H9 (cell line): ENCODE measurements around the gene MIER1. TPM values are rescaled to one million over a fixed set of nuclear protein-coding genes. Genes with fewer than 3 reads are reported as not detected.

Source experiments
- DNase-seq: peaks from one replicate; pipeline ENCODE4 v3.0.0-alpha.2; 2017
- H2AFZ ChIP-seq: one replicate; pipeline ENCODE4 v1.6.1; 2013; ENCODE audit warnings: mild to moderate bottlenecking, low read length, control low read depth, moderate library complexity
- H2AK5ac ChIP-seq: 2 replicates; pipeline ENCODE4 v1.6.1; 2013; ENCODE audit warnings: low read length, control low read depth, mixed read lengths; ENCODE audit not compliant: insufficient read length
- H2BK120ac ChIP-seq: one replicate; pipeline ENCODE4 v1.6.1; 2013; ENCODE audit warnings: low read depth, mild to moderate bottlenecking, low read length, control low read depth, inconsistent platforms; ENCODE audit not compliant: poor library complexity, severe bottlenecking
- H2BK12ac ChIP-seq: 2 replicates; pipeline ENCODE4 v1.6.1; 2013; ENCODE audit warnings: low read length, control low read depth, mixed read lengths, low read depth; ENCODE audit not compliant: insufficient read length
- H2BK15ac ChIP-seq: 2 replicates; pipeline ENCODE4 v1.6.1; 2013; ENCODE audit warnings: low read depth, low read length, control low read depth
- H2BK20ac ChIP-seq: one replicate; pipeline ENCODE4 v1.6.1; 2013; ENCODE audit warnings: low read depth, mild to moderate bottlenecking, low read length, control low read depth, inconsistent platforms; ENCODE audit not compliant: poor library complexity, severe bottlenecking
- H2BK5ac ChIP-seq: 2 replicates; pipeline ENCODE4 v1.6.1; 2013; ENCODE audit warnings: low read length, control low read depth, mixed read lengths; ENCODE audit not compliant: insufficient read length
- H3K14ac ChIP-seq: 2 replicates; pipeline ENCODE4 v1.6.1; 2013; ENCODE audit warnings: low read length, control low read depth; ENCODE audit not compliant: insufficient read depth
- H3K18ac ChIP-seq: 2 replicates; pipeline ENCODE4 v1.6.1; 2013; ENCODE audit warnings: low read depth, mild to moderate bottlenecking, mixed read lengths, low read length, control low read depth; ENCODE audit not compliant: insufficient read length
- H3K23ac ChIP-seq: 2 replicates; pipeline ENCODE4 v1.6.1; 2013; ENCODE audit warnings: low read length, control low read depth, mixed read lengths, low read depth; ENCODE audit not compliant: insufficient read length
- H3K23me2 ChIP-seq: 2 replicates; pipeline ENCODE4 v1.6.1; 2013; ENCODE audit warnings: low read depth, mild to moderate bottlenecking, mixed read lengths, low read length, control low read depth; ENCODE audit not compliant: insufficient read length, poor library complexity, severe bottlenecking
- H3K27ac ChIP-seq: 2 replicates; pipeline ENCODE4 v1.5.1; 2013; ENCODE audit warnings: low read length, control low read depth, mixed read lengths, low read depth; ENCODE audit not compliant: insufficient read length
- H3K27me3 ChIP-seq: 2 replicates; pipeline ENCODE4 v1.6.1; 2013; ENCODE audit warnings: low read length, control low read depth, inconsistent platforms; ENCODE audit not compliant: insufficient read depth
- H3K4ac ChIP-seq: 2 replicates; pipeline ENCODE4 v1.6.1; 2013; ENCODE audit warnings: low read depth, mild to moderate bottlenecking, control low read depth, inconsistent platforms, low read length, moderate library complexity
- H3K4me1 ChIP-seq: 2 replicates; pipeline ENCODE4 v1.6.1; 2013; ENCODE audit warnings: low read length, control low read depth, inconsistent platforms; ENCODE audit not compliant: insufficient read depth
- H3K4me2 ChIP-seq: 2 replicates; pipeline ENCODE4 v1.6.1; 2013; ENCODE audit warnings: low read length, control low read depth, mixed read lengths; ENCODE audit not compliant: insufficient read length, insufficient read depth
- H3K56ac ChIP-seq: 2 replicates; pipeline ENCODE4 v1.6.1; 2013; ENCODE audit warnings: low read depth, mild to moderate bottlenecking, mixed read lengths, low read length, control low read depth; ENCODE audit not compliant: insufficient read length
- H3K79me1 ChIP-seq: 2 replicates; pipeline ENCODE4 v1.6.1; 2013; ENCODE audit warnings: low read depth, mild to moderate bottlenecking, moderate library complexity, low read length, control low read depth, inconsistent platforms; ENCODE audit not compliant: insufficient read depth, poor library complexity, severe bottlenecking
- H3K79me2 ChIP-seq: 2 replicates; pipeline ENCODE4 v1.6.1; 2013; ENCODE audit warnings: low read length, control low read depth, inconsistent platforms; ENCODE audit not compliant: insufficient read depth
- H3K9ac ChIP-seq: 2 replicates; pipeline ENCODE4 v1.6.1; 2013; ENCODE audit warnings: low read length, control low read depth, mixed read lengths; ENCODE audit not compliant: insufficient read length; ENCODE audit errors: extremely low read depth
- H3K9me3 ChIP-seq: one replicate; pipeline ENCODE4 v1.6.1; 2013; ENCODE audit warnings: low read depth, low read length, inconsistent platforms; ENCODE audit not compliant: control insufficient read depth
- H3T11ph ChIP-seq: one replicate; pipeline ENCODE4 v1.6.1; 2013; ENCODE audit warnings: mild to moderate bottlenecking, low read length, control low read depth, inconsistent platforms
- H4K20me1 ChIP-seq: one replicate; pipeline ENCODE4 v1.6.1; 2013; ENCODE audit not compliant: control insufficient read depth, insufficient read length, insufficient read depth
- H4K5ac ChIP-seq: 2 replicates; pipeline ENCODE4 v1.6.1; 2013; ENCODE audit warnings: low read depth, mild to moderate bottlenecking, mixed read lengths, low read length, control low read depth; ENCODE audit not compliant: insufficient read length
- H4K8ac ChIP-seq: replicated peaks from 2 replicates; pipeline ENCODE4 v1.6.1; 2013; ENCODE audit warnings: low read length, control low read depth, mixed read lengths, low read depth; ENCODE audit not compliant: insufficient read length
- H4K91ac ChIP-seq: 2 replicates; pipeline ENCODE4 v1.6.1; 2013; ENCODE audit warnings: low read depth, mild to moderate bottlenecking, moderate library complexity, mixed read lengths, low read length, control low read depth; ENCODE audit not compliant: insufficient read length
- H3K27ac Mint-ChIP-seq, 3 experiments: 2 replicates in 2 of 3; 3 replicates in 1 of 3; pipeline ENCODE4 v1.8.0; 2020 to 2021; ENCODE audit warnings: mixed read lengths in 3 of 3, mild to moderate bottlenecking in 1 of 3, moderate library complexity in 1 of 3
- H3K27me3 Mint-ChIP-seq: 2 replicates; pipeline ENCODE4 v1.8.0; 2021; ENCODE audit warnings: low read depth, mild to moderate bottlenecking, moderate library complexity, mixed read lengths
- H3K36me3 Mint-ChIP-seq, 3 experiments: 2 replicates in 2 of 3; 3 replicates in 1 of 3; pipeline ENCODE4 v1.8.0; 2020 to 2021; ENCODE audit warnings: low read depth in 3 of 3, mixed read lengths in 3 of 3; ENCODE audit not compliant: insufficient read depth in 1 of 3
- H3K4me1 Mint-ChIP-seq, 2 experiments: 2 replicates each; pipeline ENCODE4 v1.8.0; 2020; ENCODE audit warnings: mixed read lengths in 2 of 2
- H3K4me3 Mint-ChIP-seq, 2 experiments: 2 replicates in 1 of 2; 3 replicates in 1 of 2; pipeline ENCODE4 v1.8.0; 2020 to 2021; ENCODE audit warnings: mild to moderate bottlenecking in 2 of 2, mixed read lengths in 2 of 2, moderate library complexity in 1 of 2
- H3K9me3 Mint-ChIP-seq, 2 experiments: 2 replicates in 1 of 2; 3 replicates in 1 of 2; pipeline ENCODE4 v1.8.0; 2020; ENCODE audit warnings: mild to moderate bottlenecking in 2 of 2, mixed read lengths in 2 of 2, moderate library complexity in 1 of 2
- CTCF ChIP-seq: fragments of 200-600 bp; sonication (generic); conservative IDR thresholded peaks from 3 replicates; pipeline ENCODE4 v1.8.0; 2021; ENCODE audit warnings: antibody characterized with exemption, mild to moderate bottlenecking
- WGBS: extraction: QIAGEN DNeasy Blood & Tissue Kit; methylation state at CpG from one replicate; pipeline ENCODE4 v1.1.7; 2013; ENCODE audit warnings: missing lambda C conversion rate, low lambda C conversion rate, mixed read lengths; ENCODE audit not compliant: insufficient read length; ENCODE audit errors: extremely low coverage; 5-methylcytosine and 5-hydroxymethylcytosine counted together
- total RNA-seq: library from RNA; stranded (reverse); gene quantifications from 2 replicates; pipeline ENCODE4 v1.2.1, GENCODE V29; 2021

MIER1 gene
- total RNA-seq, 1 experiment from 2014 or later: 28.5 TPM

- Histone ChIP-seq H3K4me2 (no peak overlapping the region), H2AFZ (no peak overlapping the region), H3T11ph (no peak overlapping the region), H3K23me2 (no peaks in the 10 kb centered on the region), H2BK15ac (no peak overlapping the region), H4K8ac (no peak overlapping the region), H3K79me2 (no peaks in the 10 kb centered on the region), H3K27ac (no peak overlapping the region), H2BK12ac (no peak overlapping the region), H3K79me1 (no peaks in the 10 kb centered on the region), H3K56ac (no peak overlapping the region), H3K23ac (no peak overlapping the region), H3K4ac (no peak overlapping the region), H2BK120ac (no peak overlapping the region), H3K18ac (no peak overlapping the region), H2BK5ac (no peak overlapping the region), H4K91ac (no peak overlapping the region), H3K9ac (no peak overlapping the region), H4K20me1 (no peaks in the 10 kb centered on the region), H3K14ac (no peak overlapping the region), H2AK5ac (no peak overlapping the region), H2BK20ac (no peak overlapping the region), H3K4me1 (no peaks in the 10 kb centered on the region; the same call in 1 of the 2 replicates), H3K27me3 (no peaks in the 10 kb centered on the region), H4K5ac (no peak overlapping the region), H3K9me3 (no peaks in the 10 kb centered on the region)
- H3K9me3 Mint-ChIP-seq: no peaks in the 10 kb centered on the region
- 0 out of 2 replicates have a peak, but pooled peaks cover 2% of the 10 kb centered on the region for H3K27me3 Mint-ChIP-seq
- DNase-seq: no peak
- TF ChIP-seq CTCF: no peak
- WGBS: no CpG with 5 or more reads among the region's 2 CpGs
- no peak overlapping the region for H3K4me3 Mint-ChIP-seq
- H3K27ac Mint-ChIP-seq: no peak overlapping the region; a peak in 1 of 7 replicates
- H3K4me1 Mint-ChIP-seq: peaks cover 23 to 26% of the 10 kb centered on the region in 2 experiments
- H3K36me3 Mint-ChIP-seq: peaks cover 0 to 2% (median 0%) of the 10 kb centered on the region in 3 experiments; a peak in 3 of 7 replicates
These were observed 93.8 kb downstream of the MIER1 start for GRCh38 chr1:67018574-67018973.
